RWPE1 (cell line): Measurements from ENCODE around the gene NPEPL1.

Experiments used
- CTCF ChIA-PET: fragments of 350-600 bp; sonication (Branson Sonifier 250); formaldehyde crosslinking; extraction: SDS; loops from one replicate; lab custom pipeline; 2021; lab: Yijun Ruan, JAX
- POLR2A ChIA-PET: fragments of 400-600 bp; formaldehyde crosslinking; extraction: SDS; loops from one replicate; lab custom pipeline; 2020; ENCODE audit warnings: antibody characterized with exemption; ENCODE audit not compliant: low non-redundant PET; lab: Yijun Ruan, JAX
- DNase-seq: peaks from one replicate; pipeline ENCODE4 v3.0.0; 2012; ENCODE audit warnings: low spot score
- H3K27ac ChIP-seq: fragments of 450-650 bp; 2 replicates; pipeline ENCODE4 v1.5.1; 2017
- TF ChIP-seq, protein P1 (sequence below): fragments of 450-650 bp; conservative IDR thresholded peaks from 2 replicates; pipeline ENCODE4 v1.5.1; 2017; ENCODE audit warnings: low read depth, mild to moderate bottlenecking

The NPEPL1 gene

DNA sequence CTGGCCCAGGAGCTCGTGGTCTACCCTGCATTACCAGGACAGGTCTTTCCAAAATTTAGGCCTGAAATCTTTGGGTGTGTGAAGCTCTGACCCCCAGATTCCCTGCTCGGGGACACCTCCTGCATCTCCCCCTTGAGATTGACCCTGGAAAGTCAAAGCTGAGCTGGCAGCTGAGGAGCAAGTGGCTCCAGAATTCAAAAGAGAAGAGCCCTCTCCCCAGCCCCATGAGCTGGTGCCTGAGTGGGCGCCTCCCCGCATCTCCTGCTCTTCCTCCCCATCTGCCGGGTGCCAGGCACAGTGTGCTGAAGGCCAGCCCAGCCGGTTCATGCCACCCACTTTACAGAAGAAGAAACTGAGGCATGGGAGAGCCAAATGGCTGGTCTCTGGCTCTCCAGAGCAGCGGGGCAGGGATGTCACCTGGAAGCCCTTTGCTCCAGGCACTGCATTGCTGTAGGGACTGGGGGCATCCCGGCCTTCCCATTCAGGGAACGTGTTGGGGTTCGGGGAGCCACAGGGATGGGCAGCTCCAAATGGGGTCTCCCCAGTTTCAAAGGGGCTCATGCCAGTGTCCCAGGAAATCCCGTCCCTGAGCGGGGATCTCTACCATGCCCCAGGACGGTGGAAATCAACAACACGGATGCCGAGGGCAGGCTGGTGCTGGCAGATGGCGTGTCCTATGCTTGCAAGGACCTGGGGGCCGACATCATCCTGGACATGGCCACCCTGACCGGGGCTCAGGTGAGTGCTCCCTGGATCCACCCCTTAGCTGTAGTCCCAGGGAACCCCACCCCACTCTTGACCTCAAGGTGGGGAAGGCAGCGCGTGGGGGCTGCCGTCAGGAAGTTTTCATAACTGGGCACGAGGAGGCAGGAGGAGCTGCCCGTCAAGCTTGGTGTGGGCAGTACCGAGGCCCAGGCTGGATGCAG lies 20.5 kb downstream of the NPEPL1 start:
- ChIA-PET POLR2A (no interaction called here), CTCF (interaction anchor here (1.1 kb wide), 1 partner anchor 23 kb away, joined by 7 read pairs; no protein-coding TSS in a partner anchor)
- DNase-seq: no peak
- H3K27ac ChIP-seq: no peak overlapping the region
- TF ChIP-seq, protein P1, sequence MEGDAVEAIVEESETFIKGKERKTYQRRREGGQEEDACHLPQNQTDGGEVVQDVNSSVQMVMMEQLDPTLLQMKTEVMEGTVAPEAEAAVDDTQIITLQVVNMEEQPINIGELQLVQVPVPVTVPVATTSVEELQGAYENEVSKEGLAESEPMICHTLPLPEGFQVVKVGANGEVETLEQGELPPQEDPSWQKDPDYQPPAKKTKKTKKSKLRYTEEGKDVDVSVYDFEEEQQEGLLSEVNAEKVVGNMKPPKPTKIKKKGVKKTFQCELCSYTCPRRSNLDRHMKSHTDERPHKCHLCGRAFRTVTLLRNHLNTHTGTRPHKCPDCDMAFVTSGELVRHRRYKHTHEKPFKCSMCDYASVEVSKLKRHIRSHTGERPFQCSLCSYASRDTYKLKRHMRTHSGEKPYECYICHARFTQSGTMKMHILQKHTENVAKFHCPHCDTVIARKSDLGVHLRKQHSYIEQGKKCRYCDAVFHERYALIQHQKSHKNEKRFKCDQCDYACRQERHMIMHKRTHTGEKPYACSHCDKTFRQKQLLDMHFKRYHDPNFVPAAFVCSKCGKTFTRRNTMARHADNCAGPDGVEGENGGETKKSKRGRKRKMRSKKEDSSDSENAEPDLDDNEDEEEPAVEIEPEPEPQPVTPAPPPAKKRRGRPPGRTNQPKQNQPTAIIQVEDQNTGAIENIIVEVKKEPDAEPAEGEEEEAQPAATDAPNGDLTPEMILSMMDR: no peak

DNA sequence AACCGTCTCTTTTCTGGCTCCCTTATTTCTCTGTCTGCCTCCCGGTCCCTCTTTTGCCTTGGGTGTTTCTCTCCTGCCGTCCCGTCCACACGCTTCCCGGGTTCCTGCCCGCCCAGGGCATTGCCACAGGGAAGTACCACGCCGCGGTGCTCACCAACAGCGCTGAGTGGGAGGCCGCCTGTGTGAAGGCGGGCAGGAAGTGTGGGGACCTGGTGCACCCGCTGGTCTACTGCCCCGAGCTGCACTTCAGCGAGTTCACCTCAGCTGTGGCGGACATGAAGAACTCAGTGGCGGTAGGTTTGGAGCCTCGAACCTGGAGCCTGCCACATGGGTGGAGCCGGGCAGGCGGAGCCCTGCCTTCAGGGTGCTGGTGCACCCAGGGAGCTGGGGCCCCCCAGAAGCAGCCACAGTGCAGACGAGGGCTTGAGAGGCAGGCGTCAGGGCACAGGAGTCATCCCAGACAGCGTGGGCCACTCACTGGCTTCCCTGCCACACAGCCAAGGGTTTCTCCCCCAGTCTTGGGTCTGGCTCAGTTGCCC lies 21.3 kb downstream of the NPEPL1 start:
- no peak for DNase-seq
- CTCF ChIA-PET: interaction anchor here (1.1 kb wide), 1 partner anchor 23 kb away, joined by 7 read pairs; no protein-coding TSS in a partner anchor
- no peak overlapping the region for H3K27ac ChIP-seq
- POLR2A ChIA-PET: interaction anchor here (0.6 kb wide), 1 partner anchor 31 kb away, joined by 3 read pairs; no protein-coding TSS in a partner anchor
- TF ChIP-seq, protein P1: no peak

- DNase-seq: no peak
- TF ChIP-seq, protein P1: no peak
- ChIA-PET POLR2A (interaction anchor here (0.6 kb wide), 2 partner anchors 14 to 30 kb away, joined by 3 read pairs; no protein-coding TSS in a partner anchor), CTCF (interaction anchor here (0.7 kb wide), 1 partner anchor 1087 kb away, joined by 3 read pairs; no protein-coding TSS in a partner anchor)
- no peak overlapping the region for H3K27ac ChIP-seq
These were observed 21.8 kb downstream of the NPEPL1 start for GRCh38 chr20:58714340-58714922.

- ChIA-PET CTCF (interaction anchor here (0.7 kb wide), 1 partner anchor 1088 kb away, joined by 3 read pairs; no protein-coding TSS in a partner anchor), POLR2A (interaction anchor here (0.6 kb wide), 1 partner anchor 15 kb away, joined by 3 read pairs; no protein-coding TSS in a partner anchor)
- no peak overlapping the region for H3K27ac ChIP-seq
- TF ChIP-seq, protein P1: no peak
- no peak for DNase-seq
These were observed 22.3 kb downstream of the NPEPL1 start for GRCh38 chr20:58714923-58715351.

DNA sequence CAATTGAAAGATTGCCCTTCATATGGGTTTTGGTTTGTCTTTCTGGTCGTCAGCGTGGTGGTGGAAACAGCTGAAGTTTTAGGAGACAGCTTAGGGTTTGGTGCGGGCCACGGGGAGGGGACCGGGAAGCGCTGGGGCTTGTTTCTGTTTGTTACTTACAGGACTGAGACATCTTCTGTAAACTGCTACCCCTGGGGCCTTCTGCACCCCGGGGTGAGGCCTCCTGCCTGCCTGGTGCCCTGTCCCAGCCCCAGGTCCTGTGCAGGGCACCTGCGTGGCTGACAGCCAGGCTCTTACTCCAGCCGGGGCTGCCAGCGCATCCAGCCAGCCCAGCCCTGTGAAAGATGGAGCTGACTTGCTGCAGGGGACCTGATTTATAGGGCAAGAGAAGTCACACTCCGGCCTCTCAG lies 22.8 kb downstream of the NPEPL1 start:
- no peak for DNase-seq
- H3K27ac ChIP-seq: no peak overlapping the region
- POLR2A ChIA-PET: no interaction called here
- TF ChIP-seq, protein P1: no peak
- CTCF ChIA-PET: no interaction called here
